GM12878 (cell line): ENCODE results near the gene EHD1. TPM values are rescaled to one million over a fixed set of nuclear protein-coding genes. Genes with fewer than 3 reads are reported as not detected.

ENCODE experiments used
- E4F1 ChIP-seq: fragments of 450-650 bp; IDR thresholded peaks from 2 replicates; pipeline ENCODE4 v1.6.1; 2018; ENCODE audit warnings: borderline replicate concordance, mild to moderate bottlenecking; ENCODE audit not compliant: partially characterized antibody
- EP300 ChIP-seq, 2 experiments: fragments of 150-350 bp in 1 of 2; IDR thresholded peaks; 2 replicates each; pipeline ENCODE4 v1.6.1; 2011 to 2012; ENCODE audit warnings: low read depth in 2 of 2, low read length in 2 of 2, borderline replicate concordance in 1 of 2, improper control_type of control experiment in 1 of 2, inconsistent platforms in 1 of 2; ENCODE audit not compliant: control insufficient read depth in 1 of 2
- FOS ChIP-seq: IDR thresholded peaks from 3 replicates; pipeline ENCODE4 v1.6.1; 2011; ENCODE audit warnings: borderline replicate concordance; ENCODE audit not compliant: insufficient read length; ENCODE audit errors: extremely low read depth
- KAT2A ChIP-seq: conservative IDR thresholded peaks from 2 replicates; pipeline ENCODE4 v1.6.1; 2011; ENCODE audit warnings: low read depth, low read length; ENCODE audit not compliant: control insufficient read depth
- MLLT1 ChIP-seq: fragments of 450-650 bp; IDR thresholded peaks from 2 replicates; pipeline ENCODE4 v1.6.1; 2016; ENCODE audit warnings: mild to moderate bottlenecking
- MXI1 ChIP-seq: fragments of 150-350 bp; IDR thresholded peaks from 2 replicates; pipeline ENCODE4 v1.6.1; 2011; ENCODE audit warnings: low read depth, mild to moderate bottlenecking, inconsistent platforms, low read length, improper control_type of control experiment
- NFIC ChIP-seq: IDR thresholded peaks from 2 replicates; pipeline ENCODE4 v1.6.1; 2012; ENCODE audit warnings: low read depth, mild to moderate bottlenecking, inconsistent platforms, low read length, moderate library complexity
- NR2C1 ChIP-seq: fragments of 450-650 bp; IDR thresholded peaks from 2 replicates; pipeline ENCODE4 v1.6.1; 2017; ENCODE audit warnings: antibody characterized with exemption, mild to moderate bottlenecking, moderate library complexity
- PAX5 ChIP-seq: IDR thresholded peaks from 2 replicates; pipeline ENCODE4 v1.6.1; 2011; ENCODE audit warnings: low read depth, low read length, borderline replicate concordance
- PBX3 ChIP-seq: IDR thresholded peaks from 2 replicates; pipeline ENCODE4 v1.6.1; 2011; ENCODE audit warnings: mild to moderate bottlenecking, low read depth, low read length, moderate library complexity; ENCODE audit not compliant: insufficient replicate concordance
- SKIL ChIP-seq: fragments of 450-650 bp; IDR thresholded peaks from 2 replicates; pipeline ENCODE4 v1.6.1; 2017; ENCODE audit warnings: mild to moderate bottlenecking, low read depth, inconsistent platforms; ENCODE audit not compliant: poor library complexity, severe bottlenecking
- SMARCA5 ChIP-seq: fragments of 450-650 bp; IDR thresholded peaks from 2 replicates; pipeline ENCODE4 v1.6.1; 2017; ENCODE audit warnings: mild to moderate bottlenecking
- USF2 ChIP-seq: IDR thresholded peaks from 2 replicates; pipeline ENCODE4 v1.6.1; 2011; ENCODE audit warnings: low read depth, low read length, improper control_type of control experiment, borderline replicate concordance
- ZBTB4 ChIP-seq: fragments of 450-650 bp; formaldehyde crosslinking; IDR thresholded peaks from 2 replicates; pipeline ENCODE4 v1.4.0; 2022; ENCODE audit warnings: mild to moderate bottlenecking, moderate library complexity
- ZNF384 ChIP-seq: IDR thresholded peaks from 2 replicates; pipeline ENCODE4 v1.6.1; 2012; ENCODE audit warnings: low read depth, mild to moderate bottlenecking, low read length, improper control_type of control experiment, borderline replicate concordance
- polyA plus RNA-seq, 11 experiments: library from polyadenylated mRNA; depleted of rRNA in 4 of 11; unstranded in 6 of 11; stranded (reverse) in 5 of 11; fragments of >200 nt; fragmentation: Nextera tagmentation in 4 of 11; fragmentation: Illumina TruSeq in 1 of 11; extraction: Ambion mirVana in 4 of 11; extraction: Trizol in 1 of 11; gene quantifications; 1 replicate in 1 of 11; 2 replicates in 10 of 11; pipeline versions ENCODE4 v1.2.1 to v1.2.3, GENCODE V29; 2011 to 2016; ENCODE audit warnings: inconsistent platforms in 2 of 11, missing spikeins in 2 of 11, low read depth in 1 of 11
- total RNA-seq, 4 experiments: library from RNA; depleted of rRNA in 3 of 4; stranded (reverse); fragments of >200 nt in 3 of 4; fragmentation: Illumina TruSeq in 1 of 4; extraction: Trizol in 1 of 4; gene quantifications; 2 replicates each; pipeline versions ENCODE4 v1.2.1 to v1.2.3, GENCODE V29; 2013 to 2021

Gene EHD1
- total and polyA plus RNA-seq, 10 of the 15 experiments (the other 5 are each of a cell fraction or from before 2014, with no cell fraction given): 1.0 to 165 (median 66.5) TPM

- no peak for TF ChIP-seq MLLT1
- TF ChIP-seq PBX3: no peak
- no peak for TF ChIP-seq NFIC
- TF ChIP-seq USF2: no peak
- peak; percentile 45; the same call in 1 of the 2 replicates for TF ChIP-seq PAX5
- TF ChIP-seq FOS: no peak
- peak; percentile 30; the same call in 1 of the 2 replicates for TF ChIP-seq SMARCA5
- peak; percentile 96 for TF ChIP-seq SKIL
- TF ChIP-seq ZBTB4 (CRISPR knock-in tag): no peak
- peak; percentile 58 to 79; a peak in 2 of 4 replicates for TF ChIP-seq EP300 (IDR thresholded peaks at IDR 0.05; ENCODE audit: borderline replicate concordance in 1 of 2, control insufficient read depth in 1 of 2, low read depth in 2 of 2, low read length in 2 of 2)
- TF ChIP-seq MXI1: no peak
- no peak for TF ChIP-seq KAT2A
- peak; percentile 66; the same call in 1 of the 2 replicates for TF ChIP-seq ZNF384
- peak; percentile 43 for TF ChIP-seq NR2C1
- no peak for TF ChIP-seq E4F1
These were observed 12.9 kb downstream of the EHD1 start (continued) for GRCh38 chr11:64865286-64866172.
